Measurements from ENCODE around the gene NDUFC2. TPM values are rescaled to one million over a fixed set of nuclear protein-coding genes. Genes with fewer than 3 reads are reported as not detected.

NDUFC2 gene
- total RNA-seq, 6 experiments from 2014 or later: 330 to 476 (median 410) TPM

GRCh38 chr11:78069465-78069864, 10.2 kb downstream of the NDUFC2 start:
- Mint-ChIP-seq H3K4me1 (ENCODE audit: low read depth) (peaks cover 19% of the 10 kb centered on the region), H3K9me3 (no peaks in the 10 kb centered on the region), H3K27me3 (ENCODE audit: insufficient read depth) (no peaks in the 10 kb centered on the region; the same call in none of the 2 replicates), H3K27ac (no peak overlapping the region), H3K4me3 (no peak overlapping the region), H3K36me3 (ENCODE audit: low read depth) (peaks cover 31% of the 10 kb centered on the region)
- no peak for TF ChIP-seq CTCF (IDR thresholded peaks at IDR 0.05)
- no peak for DNase-seq

GRCh38 chr11:78067704-78068103, 12.0 kb downstream of the NDUFC2 start:
- H3K27me3 Mint-ChIP-seq (ENCODE audit: insufficient read depth): no peaks in the 10 kb centered on the region; the same call in none of the 2 replicates
- no peak for DNase-seq
- TF ChIP-seq CTCF (IDR thresholded peaks at IDR 0.05): no peak
- H3K9me3 Mint-ChIP-seq: no peaks in the 10 kb centered on the region
- peaks cover 28% of the 10 kb centered on the region for H3K36me3 Mint-ChIP-seq (ENCODE audit: low read depth)
- no peak overlapping the region for H3K4me3 Mint-ChIP-seq
- H3K4me1 Mint-ChIP-seq (ENCODE audit: low read depth): peaks cover 16% of the 10 kb centered on the region
- H3K27ac Mint-ChIP-seq: no peak overlapping the region

GRCh38 chr11:78066471-78066870, 13.2 kb downstream of the NDUFC2 start:
- peaks cover 22% of the 10 kb centered on the region for H3K36me3 Mint-ChIP-seq (ENCODE audit: low read depth)
- TF ChIP-seq CTCF (IDR thresholded peaks at IDR 0.05): no peak
- no peaks in the 10 kb centered on the region; the same call in none of the 2 replicates for H3K27me3 Mint-ChIP-seq (ENCODE audit: insufficient read depth)
- no peak overlapping the region for H3K27ac Mint-ChIP-seq
- no peak overlapping the region for H3K4me3 Mint-ChIP-seq
- H3K4me1 Mint-ChIP-seq (ENCODE audit: low read depth): peaks cover 10% of the 10 kb centered on the region
- DNase-seq: no peak
- H3K9me3 Mint-ChIP-seq: no peaks in the 10 kb centered on the region

- Mint-ChIP-seq H3K4me1 (ENCODE audit: low read depth) (peaks cover 10% of the 10 kb centered on the region; the same call in 1 of the 2 replicates), H3K27ac (no peak overlapping the region), H3K9me3 (no peaks in the 10 kb centered on the region), H3K36me3 (ENCODE audit: low read depth) (peaks cover 22% of the 10 kb centered on the region), H3K4me3 (no peak overlapping the region), H3K27me3 (ENCODE audit: insufficient read depth) (no peaks in the 10 kb centered on the region; the same call in none of the 2 replicates)
- DNase-seq: no peak
- no peak for TF ChIP-seq CTCF (IDR thresholded peaks at IDR 0.05)
Measured at GRCh38 chr11:78065203-78065602, 14.5 kb downstream of the NDUFC2 start.

GRCh38 chr11:78063440-78064181, 16.1 kb downstream of the NDUFC2 start, which contains the start of gene THRSP:
TSS of gene THRSP (plus strand) at chr11:78063861. CDS start at chr11:78063882, 21 bp downstream.
- Mint-ChIP-seq H3K27me3 (ENCODE audit: insufficient read depth) (no peaks in the 10 kb centered on the region; the same call in none of the 2 replicates), H3K4me1 (ENCODE audit: low read depth) (peaks cover 10% of the 10 kb centered on the region; the same call in 1 of the 2 replicates), H3K4me3 (no peak within 1 kb of the TSS; the same call in 1 of the 2 replicates), H3K36me3 (ENCODE audit: low read depth) (peaks cover 12% of the 10 kb centered on the region), H3K9me3 (no peaks in the 10 kb centered on the region), H3K27ac (no peak within 1 kb of the TSS)
- TF ChIP-seq CTCF (IDR thresholded peaks at IDR 0.05): no peak
- DNase-seq: no peak

All from HFFc6 (cell line).